ENCODE measurements around the gene CNOT11. TPM values are rescaled to one million over a fixed set of nuclear protein-coding genes. Genes with fewer than 3 reads are reported as not detected.

The CNOT11 gene
- total and polyA plus RNA-seq, 2 of the 4 experiments (the other 2 are of a cell fraction), result 36.4 to 55.8 TPM

GRCh38 chr2:101205521-101206479, 46.9 kb upstream of the CNOT11 start:
- in situ Hi-C loops (cut with MboI; ENCODE audit: low sequenced_read_pairs) (loop anchor here (5.0 to 25.0 kb wide), 3 partner anchors 168 to 593 kb away; no protein-coding TSS in a partner anchor), intact Hi-C loops (cut with micrococcal nuclease) (loop anchor here (1.0 to 10.0 kb wide), 4 partner anchors 169 to 598 kb away; no protein-coding TSS in a partner anchor), dilution Hi-C loops (cut with HindIII; ENCODE audit: low sequenced_read_pairs, unreplicated experiment) (no loop called here)
- no peak overlapping the region for H2AK5ac ChIP-seq (ENCODE audit: low read depth, low read length)
- no peak overlapping the region for H3K27ac ChIP-seq (ENCODE audit: insufficient read depth, low read length)
- TF ChIP-seq RAD21 (IDR thresholded peaks at IDR 0.05; ENCODE audit: low read length), result peak; percentile 75
- TF ChIP-seq RCOR1 (IDR thresholded peaks at IDR 0.05; ENCODE audit: insufficient replicate concordance, low read length), result no peak
- peak; percentile 89 for TF ChIP-seq SMC3 (IDR thresholded peaks at IDR 0.05; ENCODE audit: low read depth, low read length)
- TF ChIP-seq CTCF (conservative IDR thresholded peaks at IDR 0.05; ENCODE audit: low read depth, low read length), result peak; percentile 77
- no peaks in the 10 kb centered on the region for H3K79me1 ChIP-seq (ENCODE audit: low read depth in 1 of 2, low read length in 2 of 2)
- no peaks in the 10 kb centered on the region for H4K20me1 ChIP-seq (ENCODE audit: insufficient read depth, low read length)
- H2BK5ac ChIP-seq (ENCODE audit: low read depth, low read length, poor library complexity, severe bottlenecking), result no peak overlapping the region
- H2AK9ac ChIP-seq (replicated peaks; ENCODE audit: low read depth, low read length, poor library complexity), result peak overlapping the region; percentile 91
- H3K4me1 ChIP-seq (ENCODE audit: control insufficient read depth, insufficient read depth, low read length), result no peaks in the 10 kb centered on the region; the same call in 1 of the 2 replicates
- no peaks in the 10 kb centered on the region for H3K27me3 ChIP-seq (ENCODE audit: control insufficient read depth, insufficient read depth, low read length)
- H3K56ac ChIP-seq (ENCODE audit: extremely low read depth, insufficient read depth, low read length), result no peak overlapping the region
- H3K23ac ChIP-seq (ENCODE audit: low read depth, low read length), result no peak overlapping the region
- no peak overlapping the region for H3K18ac ChIP-seq (ENCODE audit: low read depth, low read length)
- 52% methylated on average over 7 of the region's 15 CpGs; no CpG with 5 or more reads in 1 of the 2 experiments for WGBS, 2 experiments (ENCODE audit: extremely low coverage in 2 of 2, insufficient read length in 1 of 2)
- no peak overlapping the region for H3K4ac ChIP-seq (ENCODE audit: low read depth, low read length)
- H3K36me3 ChIP-seq (ENCODE audit: control insufficient read depth, insufficient read depth, low read length), result no peaks in the 10 kb centered on the region
- H2AFZ ChIP-seq (replicated peaks; ENCODE audit: low read length, poor library complexity), result peak overlapping the region; percentile 79
- peak overlapping the region; percentile 27 for H2BK120ac ChIP-seq (ENCODE audit: low read depth, low read length)
- peak overlapping the region; percentile 68 for H3K4me2 ChIP-seq (ENCODE audit: low read depth, low read length)
- no peak overlapping the region for H2BK20ac ChIP-seq (ENCODE audit: low read depth, low read length)
- H3K9me1 ChIP-seq (ENCODE audit: insufficient read depth, low read length), result no peaks in the 10 kb centered on the region
- BruUV-seq (replicated peaks), result no TSS peak
- peak; percentile 99 for ATAC-seq (ENCODE audit: low read depth)
- POLR2A ChIA-PET (ENCODE audit: unreplicated experiment), result interaction anchor here (0.5 kb wide), 1 partner anchor 129 kb away, joined by 5 read pairs; no protein-coding TSS in a partner anchor
- DNase-seq, result peak; percentile 80
- H3K9ac ChIP-seq (ENCODE audit: low read depth, low read length), result peak overlapping the region; percentile 49; the same call in 1 of the 2 replicates
- H4K5ac ChIP-seq (ENCODE audit: low read depth, low read length), result no peak overlapping the region; the same call in 1 of the 2 replicates
- H3K14ac ChIP-seq (replicated peaks; ENCODE audit: low read depth, low read length), result no peak overlapping the region
- H3K9me3 ChIP-seq (ENCODE audit: control insufficient read depth, insufficient read depth, low read length), result peaks cover 2% of the 10 kb centered on the region; the same call in 1 of the 2 replicates
- peak overlapping the region; percentile 14 to 89; a peak in 2 of 4 replicates for H4K8ac ChIP-seq (ENCODE audit: low read depth in 2 of 2, low read length in 2 of 2)
- H4K91ac ChIP-seq (ENCODE audit: insufficient read depth, low read depth, low read length), result no peak overlapping the region
- no peak overlapping the region for H3K4me3 ChIP-seq (ENCODE audit: insufficient read depth, low read depth, low read length)
- CTCF ChIA-PET, result interaction anchor here (0.6 to 2.9 kb wide), 27 partner anchors 9 to 611 kb away, joined by 3 to 19 read pairs (median 5); partner anchors contain the start of gene TBC1D8
- no peak overlapping the region for H2BK15ac ChIP-seq (ENCODE audit: low read depth, low read length)
